M059J (cell line): ENCODE data around the gene TSPEAR. TPM values are rescaled to one million over a fixed set of nuclear protein-coding genes. Genes with fewer than 3 reads are reported as not detected.

ENCODE experiments used
- DNase-seq: peaks from one replicate; pipeline ENCODE4 v3.0.0-alpha.2; 2012; ENCODE audit warnings: low read depth
- total RNA-seq: library from RNA; depleted of rRNA; stranded (reverse); fragments of >200 nt; shearing (Covaris generic); gene quantifications from 2 replicates; pipeline ENCODE4 v1.2.3, GENCODE V29; 2014

Gene TSPEAR
- total RNA-seq, 1 experiment from 2014 or later: not detected

DNA sequence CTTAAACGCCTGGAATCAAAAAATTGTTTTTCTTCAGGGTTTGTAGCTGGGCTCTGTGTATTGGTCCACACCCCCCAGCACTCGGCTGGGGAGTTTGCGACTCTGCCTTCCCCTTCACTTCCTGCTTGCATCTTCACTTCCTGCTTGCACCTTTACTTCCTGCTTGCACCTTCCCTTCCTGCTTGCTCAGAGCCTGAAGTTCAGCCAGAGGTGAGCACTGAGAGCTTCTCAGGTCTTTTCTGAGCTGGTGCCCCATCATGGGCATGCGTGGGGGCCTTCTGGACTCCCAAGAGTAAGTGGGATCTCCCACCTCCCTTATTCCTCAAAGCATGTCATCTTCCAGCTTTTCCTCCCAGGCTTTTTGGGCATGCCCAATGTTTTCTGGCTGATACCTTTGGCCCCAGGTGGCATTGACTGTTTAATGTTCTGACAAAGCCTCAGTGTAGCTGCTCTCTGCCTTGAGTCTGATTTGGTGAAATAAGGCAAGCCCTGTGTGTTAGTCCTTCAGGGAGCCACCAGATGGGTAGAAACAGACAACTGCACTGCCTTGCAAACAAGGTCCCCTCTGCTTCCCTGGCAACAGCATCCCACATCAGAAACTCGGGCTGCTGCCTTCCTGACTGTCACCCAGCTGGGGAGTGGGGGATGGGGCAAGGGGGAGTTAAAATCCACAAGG lies 163.6 kb downstream of the TSPEAR start:
- DNase-seq: no peak

DNA sequence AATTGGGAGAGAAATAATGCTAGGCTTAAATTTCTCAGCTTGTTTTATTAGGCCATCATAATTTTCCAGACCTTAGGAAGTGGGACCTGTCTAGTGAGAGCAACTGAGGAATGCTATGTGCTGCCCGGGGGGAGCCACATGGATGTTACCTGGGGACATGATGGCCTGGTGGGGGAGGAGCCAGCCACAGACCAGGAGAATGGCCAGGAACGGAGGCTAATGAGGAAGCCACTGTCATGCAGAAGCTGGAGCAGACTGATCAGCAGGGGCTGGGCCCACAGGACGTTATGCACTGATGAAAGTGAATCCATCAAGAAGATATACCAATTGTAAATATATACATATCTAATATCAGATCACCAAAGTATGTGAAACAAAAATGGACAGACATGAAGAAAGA lies 166.8 kb downstream of the TSPEAR start:
- DNase-seq: no peak

DNA sequence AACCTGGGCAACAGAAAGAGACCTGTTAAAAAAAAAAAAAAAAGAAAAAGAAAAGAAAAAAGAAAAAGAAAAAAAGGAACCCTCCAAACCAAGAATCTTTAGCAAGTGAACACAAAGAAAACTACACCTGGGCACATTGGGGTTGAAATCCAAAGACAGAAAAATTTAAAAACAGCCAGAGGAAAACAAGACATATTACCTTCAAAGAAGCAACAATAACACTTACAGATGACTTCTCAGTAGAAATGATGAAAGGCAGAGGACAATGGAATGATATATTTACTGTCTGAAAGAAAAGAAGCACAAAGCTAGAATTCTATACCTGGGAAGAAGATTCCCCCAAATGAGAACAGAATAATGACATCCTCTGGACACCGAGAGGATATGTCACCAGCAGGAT lies 168.7 kb downstream of the TSPEAR start:
- DNase-seq: no peak

DNA sequence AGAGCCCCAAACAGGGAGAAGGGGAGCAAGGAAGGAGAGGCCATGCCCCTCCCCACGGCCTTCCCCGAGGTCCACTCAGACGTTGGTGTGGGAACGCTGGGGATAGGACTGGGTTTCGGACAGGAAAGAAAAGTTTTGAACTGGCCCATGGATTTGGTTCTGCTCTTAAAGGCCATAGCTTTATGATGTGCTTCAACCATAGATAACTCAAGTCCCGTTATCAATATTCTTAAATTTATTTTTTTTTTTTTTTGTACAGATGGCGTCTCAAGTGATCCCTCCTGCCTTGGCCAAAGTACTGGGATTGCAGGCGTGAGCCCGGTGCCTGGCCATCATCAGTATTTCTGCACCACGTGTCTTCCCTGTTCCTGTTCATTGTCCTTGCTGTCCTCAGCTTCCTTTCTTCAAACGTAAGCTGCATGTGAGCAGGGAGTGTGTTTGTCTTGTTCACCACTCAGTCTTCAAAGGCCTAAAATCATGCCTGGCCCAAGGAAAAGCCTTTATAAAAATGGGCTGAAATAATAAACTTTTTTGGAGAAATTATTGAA lies 170.6 kb downstream of the TSPEAR start:
- no peak for DNase-seq

DNA sequence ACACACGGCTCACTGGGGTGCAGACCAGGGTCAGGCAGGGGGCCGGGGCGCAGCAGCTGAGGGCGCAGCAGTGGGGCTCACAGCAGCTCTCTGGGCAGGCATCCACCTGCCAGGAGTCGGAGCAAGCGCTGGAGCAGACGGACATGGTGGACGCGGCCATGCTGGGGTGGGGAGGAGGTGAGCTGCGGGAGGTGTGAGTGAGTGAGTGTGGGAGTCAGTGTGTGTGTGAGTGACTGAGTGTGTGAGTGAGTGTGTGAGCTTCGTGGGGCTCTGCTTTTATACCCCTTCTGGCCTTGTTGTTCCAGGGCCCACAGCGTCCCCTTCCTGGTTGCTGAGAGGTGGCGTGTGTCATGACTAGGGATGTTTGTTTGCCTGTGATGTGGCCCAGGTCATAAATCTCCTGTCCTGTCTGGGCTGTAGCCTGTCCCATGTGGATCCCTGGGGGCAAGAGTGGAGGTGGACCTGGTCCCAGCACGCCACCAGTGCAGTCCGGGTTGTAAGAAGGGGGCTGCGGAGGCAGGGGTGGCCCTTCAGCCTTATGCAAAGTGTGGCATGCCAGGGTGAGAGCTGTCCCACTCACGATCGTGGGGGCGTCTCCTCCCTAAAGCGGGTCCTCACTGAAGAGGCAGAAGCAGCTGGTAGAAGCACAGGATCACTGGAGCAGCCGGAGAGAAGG lies 171.2 kb downstream of the TSPEAR start, which contains the start of gene KRTAP10-1:
Gene KRTAP10-1 (minus strand): TSS at position 205 of the 676 bp plus-strand sequence. CDS start 45 bp downstream, at position 160.
- DNase-seq: no peak

DNA sequence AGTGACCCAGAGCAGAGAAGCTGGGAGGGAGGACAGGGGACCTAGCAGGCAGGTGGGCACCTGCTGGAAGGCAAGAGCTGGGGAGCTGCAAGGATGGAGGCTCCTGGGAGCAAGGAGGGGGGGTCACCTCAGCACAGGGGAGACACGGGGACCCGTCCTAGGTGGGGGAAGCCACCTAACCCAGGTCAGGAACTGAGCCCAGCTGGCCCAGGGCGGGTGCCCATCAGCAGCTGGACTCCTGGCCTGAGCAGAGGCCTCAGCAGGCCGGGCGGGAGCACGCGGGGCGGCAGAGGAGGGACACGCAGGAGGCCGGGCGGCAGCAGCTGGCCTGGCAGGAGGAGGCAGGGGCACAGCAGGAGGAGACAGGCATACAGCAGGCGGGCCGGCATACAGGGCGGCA lies 172.3 kb downstream of the TSPEAR start:
- DNase-seq: no peak

DNA sequence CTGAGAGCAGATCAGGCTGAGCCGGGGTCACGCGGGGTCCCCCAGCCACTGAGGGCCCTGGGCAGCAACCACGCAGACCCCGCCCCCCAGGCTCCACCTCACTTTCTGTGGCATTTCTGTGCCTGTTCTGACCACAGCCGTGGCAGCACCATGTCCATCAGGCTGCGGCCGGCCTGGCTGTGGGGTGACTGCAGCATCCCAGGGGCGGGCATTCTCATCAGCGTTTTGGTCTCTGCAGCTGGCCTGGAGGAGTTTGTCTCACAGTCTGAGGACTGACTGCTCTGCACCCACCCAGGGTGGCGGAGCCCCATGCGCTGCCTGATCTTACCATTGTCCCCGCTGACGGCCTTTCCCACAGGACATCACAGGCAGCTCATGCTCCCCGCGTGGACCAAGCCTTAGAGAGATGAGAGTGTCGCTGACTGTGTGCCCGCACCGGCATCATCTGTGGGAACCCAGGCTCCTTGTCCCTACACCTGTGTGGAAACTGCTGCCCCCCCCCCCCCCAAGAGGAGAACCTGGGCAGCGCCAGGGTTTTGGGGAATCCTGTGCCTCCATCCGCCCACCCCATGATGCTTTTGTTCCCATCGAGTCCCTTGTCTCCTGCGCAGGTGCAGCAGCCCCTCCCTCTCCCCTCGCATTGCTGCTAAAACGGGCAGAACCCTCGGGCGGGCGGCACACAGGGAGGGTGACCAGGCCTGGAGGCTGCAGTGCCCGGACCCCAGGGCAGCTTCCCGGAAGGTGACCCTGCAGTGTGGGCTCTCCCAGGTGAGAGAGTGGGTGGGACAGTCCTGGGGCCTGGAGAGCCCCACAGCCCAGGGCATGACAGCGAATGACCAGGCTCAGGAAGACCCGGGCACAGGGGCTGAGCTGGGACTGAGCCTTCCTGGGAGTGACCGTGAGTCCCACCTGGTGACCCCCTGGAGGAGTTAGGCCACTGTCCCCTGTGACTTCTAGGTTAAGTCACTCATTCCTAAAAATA lies 173.2 kb downstream of the TSPEAR start:
- no peak for DNase-seq

DNA sequence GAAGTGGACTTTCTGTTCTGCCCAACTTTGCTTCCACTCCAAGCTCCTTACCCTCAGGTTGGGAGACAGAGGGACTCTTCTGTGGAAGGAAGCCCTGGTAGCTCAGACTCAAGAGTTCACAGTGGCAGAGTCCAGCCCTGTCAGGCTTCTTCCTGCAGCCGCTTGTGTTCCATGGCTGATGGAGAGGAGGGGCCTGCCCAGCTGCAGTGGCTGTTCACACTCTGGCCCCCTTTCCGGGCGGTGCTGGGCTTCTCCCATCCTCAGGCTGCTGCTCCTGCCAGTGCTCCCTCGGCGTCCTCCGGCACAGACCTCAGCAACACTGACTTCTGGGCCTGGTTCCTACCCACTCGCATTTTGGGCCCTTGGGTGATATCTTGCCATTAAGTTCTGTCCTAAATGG lies 175.4 kb downstream of the TSPEAR start:
- no peak for DNase-seq

DNA sequence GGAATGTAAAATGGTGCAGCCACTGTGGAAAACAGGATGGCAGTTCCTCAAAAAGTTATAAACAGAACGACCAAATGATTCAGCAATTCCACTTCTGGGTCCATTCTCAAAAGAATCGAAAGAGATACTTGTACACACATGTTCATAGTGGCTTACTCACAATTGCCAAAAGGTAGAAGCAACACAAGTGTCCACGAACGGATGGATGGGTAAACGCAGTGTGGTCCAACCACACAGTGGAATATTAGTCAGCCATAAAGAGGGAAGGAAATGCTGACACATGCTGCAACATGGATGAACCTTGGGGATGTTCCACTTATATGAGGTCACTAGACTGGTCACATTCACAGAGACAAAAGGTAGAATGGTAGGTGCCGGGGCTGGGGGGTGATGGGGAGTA lies 176.7 kb downstream of the TSPEAR start:
- DNase-seq: no peak

DNA sequence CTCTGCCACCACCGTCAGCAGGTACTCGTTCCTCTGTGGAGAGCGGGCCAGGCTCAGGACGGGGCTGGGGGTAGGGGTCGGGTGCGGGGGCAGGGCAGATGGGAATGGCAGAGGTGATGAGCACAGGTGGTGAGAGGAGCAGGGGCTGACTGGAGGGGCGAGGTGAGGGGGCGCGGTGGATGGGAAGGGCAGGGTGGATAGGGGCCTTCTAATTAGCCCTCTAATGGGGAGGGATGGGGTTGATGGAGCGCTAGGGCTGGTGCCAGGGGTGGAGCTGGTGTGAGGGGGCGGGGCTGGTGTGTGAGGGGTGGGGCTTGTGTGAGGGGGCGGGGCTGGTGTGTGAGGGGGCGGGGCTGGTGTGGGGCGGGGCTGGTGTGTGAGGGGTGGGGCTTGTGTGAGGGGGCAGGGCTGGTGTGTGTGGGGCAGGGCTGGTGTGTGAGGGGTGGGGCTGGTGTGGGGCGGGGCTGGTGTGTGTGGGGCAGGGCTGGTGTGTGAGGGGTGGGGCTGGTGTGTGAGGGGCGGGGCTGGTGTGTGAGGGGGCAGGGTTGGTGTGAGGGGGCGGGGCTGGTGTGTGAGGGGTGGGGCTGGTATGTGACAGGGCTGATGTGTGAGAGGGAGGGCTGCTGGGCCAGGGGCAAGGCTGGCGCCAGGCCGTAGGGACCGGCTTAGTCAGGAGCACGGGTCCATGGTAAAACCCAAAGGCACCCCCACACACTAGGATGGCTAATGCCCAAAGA lies 177.3 kb downstream of the TSPEAR start:
- DNase-seq: no peak

DNA sequence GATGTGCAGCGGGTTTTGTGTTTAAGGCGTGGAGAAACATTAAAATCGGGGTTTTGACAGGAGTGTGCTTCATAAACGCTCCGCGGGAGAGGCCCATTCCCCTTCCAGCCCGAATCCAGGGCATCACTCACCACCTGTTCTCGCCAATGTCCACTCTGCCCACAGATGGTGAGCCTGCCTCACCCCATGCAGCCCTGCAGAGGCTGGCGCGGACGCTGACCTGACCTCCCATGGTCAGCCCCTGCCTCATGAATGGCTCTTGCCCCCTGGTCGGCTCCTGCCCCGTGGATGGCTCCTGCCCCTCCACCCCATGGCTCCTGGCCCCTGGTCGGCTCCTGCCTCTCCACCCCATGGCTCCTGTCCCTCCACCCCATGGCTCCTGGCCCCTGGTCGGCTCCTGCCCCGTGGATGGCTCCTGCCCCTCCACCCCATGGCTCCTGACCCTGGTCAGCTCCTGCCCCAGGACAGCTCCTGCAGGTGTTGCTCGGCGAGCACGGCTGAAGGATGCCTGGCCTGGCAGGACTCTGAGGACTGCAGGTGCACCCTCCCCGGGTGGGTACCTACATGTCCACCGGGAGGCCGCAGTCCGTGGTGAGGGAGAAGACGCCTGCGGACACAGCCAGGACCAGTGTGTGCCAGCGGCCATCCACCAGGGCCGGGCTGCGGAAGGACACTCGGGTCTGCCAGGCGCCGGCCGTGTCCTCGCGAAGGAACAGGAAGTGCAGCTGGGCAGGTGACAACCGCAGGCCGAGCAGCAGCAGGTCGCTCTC lies 178.1 kb downstream of the TSPEAR start:
- DNase-seq: no peak

DNA sequence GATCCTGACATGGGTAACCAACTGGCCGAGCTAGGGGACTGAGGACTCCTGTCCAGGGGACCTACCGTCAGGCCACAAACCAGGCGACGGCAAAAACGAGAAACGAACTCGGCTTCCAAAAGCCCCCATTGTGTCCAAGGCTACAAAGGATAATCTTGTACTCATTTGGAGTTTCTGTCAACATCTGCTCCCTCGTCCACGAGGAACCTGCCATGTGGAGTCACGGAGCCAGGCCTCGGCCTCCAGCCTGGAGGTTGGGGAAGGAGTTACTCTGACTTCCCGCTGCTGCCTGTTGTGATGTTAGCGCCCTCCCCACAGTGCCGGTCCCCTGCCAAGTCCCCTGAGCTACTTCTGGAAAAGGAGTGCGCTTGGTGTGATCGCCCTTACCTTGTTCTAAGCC lies 178.7 kb downstream of the TSPEAR start:
- no peak for DNase-seq

DNA sequence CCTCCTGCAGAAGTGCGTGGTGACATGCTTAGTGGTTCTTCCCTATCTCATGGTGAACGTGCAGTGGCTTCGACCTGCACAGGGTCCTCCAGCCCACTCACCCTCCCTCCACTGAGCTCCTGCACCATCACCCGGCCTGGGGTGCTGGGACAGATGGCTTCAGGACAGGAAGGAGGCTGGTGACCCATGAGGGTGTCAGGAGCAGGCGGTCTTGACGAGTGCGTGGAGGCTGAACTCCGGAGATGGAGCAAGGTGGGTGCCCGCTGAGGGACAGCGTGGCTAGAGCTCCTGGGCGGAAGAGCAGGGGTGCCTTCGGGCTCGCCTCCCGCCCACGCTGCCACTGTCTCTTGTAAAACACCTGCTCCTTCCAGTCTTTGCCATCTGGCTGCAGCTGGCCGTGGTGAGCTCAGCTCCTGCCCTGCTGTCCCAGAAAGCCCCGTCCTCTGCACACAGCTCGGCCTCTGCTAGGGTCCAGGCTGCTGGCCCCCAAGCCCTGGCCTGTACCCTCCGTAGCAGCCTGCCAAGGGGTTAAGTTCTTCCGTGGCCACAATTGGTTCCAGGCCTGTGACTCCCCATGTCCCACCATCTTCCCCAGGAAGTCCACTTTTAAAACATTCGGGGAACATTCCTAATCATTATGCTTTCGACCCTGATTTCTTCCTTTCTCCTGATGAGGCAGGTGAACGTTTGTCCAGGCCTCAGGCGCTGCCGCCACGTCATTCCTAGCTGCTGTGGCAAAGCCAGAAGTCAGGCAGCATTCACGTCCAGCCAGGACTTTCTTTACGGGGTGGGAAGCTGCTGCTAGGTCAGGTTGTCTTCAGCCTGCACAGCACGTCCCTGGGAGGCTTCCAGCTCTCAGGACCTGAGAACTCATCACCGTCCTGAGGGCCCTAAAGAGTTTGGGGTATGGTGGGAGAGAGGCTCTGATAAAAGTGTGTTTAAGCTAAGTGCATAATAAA lies 179.5 kb downstream of the TSPEAR start:
- DNase-seq: no peak

DNA sequence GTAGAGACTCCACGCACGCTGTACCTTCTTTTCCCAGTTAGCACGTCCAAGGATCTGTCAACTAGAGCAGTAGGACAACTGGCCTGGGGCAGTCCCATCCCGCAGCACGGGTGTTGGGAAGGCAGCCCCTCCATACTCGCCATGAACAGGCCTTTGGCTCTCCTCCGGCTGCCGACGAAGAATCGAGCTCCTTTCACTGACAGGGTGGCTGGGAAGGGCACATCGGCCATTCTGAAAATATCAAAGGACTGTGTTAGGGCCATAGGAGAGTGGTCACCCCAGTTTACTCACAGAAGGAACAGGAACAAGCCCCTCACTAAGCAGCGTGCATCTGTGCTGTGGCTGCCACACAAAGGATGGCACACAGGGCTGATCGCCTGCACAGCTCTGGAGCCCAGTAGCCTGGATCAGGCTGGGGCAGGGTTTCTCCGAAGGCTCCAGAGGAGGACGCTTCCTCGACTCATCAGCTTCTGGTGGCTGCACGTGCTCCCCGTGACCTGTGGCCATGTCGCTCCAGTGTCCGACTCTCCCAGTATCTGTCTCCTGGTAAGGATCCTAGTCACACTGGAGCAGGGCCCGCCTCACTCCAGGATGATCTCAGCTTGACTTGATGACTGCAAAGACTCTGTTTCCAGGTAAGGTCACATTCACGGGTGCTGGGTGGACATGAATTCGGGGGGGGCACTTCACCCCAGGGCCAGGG lies 180.3 kb downstream of the TSPEAR start:
- no peak for DNase-seq

DNA sequence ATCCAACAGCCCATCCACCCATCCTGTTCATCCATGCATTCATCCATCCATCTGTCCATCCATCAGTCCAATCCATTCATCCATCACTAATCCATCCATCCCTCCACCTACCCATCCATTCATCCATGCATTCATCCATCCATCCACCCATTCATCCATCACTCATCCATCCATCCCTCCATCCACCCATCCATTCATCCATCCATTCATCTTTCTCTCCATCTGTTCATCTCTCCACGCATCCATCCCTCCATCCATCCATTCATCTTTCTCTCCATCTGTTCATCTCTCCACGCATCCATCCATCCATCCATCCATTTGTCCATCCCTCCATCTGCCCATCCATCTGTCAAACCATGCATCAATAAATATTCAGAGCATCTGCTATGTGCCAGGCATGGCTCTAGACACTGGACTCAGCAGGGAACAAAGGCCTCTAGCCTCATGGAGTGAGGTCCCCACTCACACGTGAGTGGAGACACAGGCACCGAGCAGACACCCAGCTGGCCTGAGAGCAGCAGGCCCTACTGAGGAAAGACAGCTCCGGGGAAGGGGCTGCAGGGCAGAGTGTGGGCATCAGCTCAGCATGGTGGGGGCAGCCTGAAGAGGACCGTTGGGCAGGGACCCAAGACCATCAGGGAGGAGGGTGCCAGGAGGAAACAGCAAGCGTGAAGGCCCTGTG lies 181.0 kb downstream of the TSPEAR start:
- DNase-seq: no peak

DNA sequence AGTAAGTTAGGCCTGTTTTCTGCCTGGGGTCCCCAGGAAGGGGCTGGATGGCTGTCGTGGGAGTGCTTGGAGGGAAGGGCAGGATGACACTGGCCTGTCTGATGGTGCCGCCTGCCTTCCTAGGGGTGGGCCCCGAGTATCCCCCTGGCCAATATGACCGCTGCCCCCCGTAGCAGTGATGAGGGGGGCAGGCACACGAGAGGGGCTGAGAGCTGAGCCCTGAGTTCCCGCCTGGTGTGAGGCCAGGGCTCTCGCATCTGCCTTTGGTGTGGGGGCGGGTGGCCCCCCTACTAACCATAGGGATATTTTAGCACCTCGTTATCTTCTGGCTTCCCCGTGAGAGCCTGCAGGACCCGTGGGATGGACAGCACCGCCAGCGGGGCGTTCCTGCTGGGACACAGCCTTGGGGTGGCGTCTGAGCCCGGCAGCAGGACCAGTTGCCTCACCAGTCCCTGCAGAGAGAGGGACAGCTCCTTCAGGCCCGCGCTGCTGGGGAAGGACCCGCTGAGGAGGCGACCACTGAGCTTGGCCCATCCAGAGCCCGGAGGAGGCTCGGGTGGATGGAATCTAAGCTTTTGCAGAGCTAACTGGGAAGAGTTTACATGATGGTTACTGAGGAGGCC lies 181.8 kb downstream of the TSPEAR start:
- no peak for DNase-seq

DNA sequence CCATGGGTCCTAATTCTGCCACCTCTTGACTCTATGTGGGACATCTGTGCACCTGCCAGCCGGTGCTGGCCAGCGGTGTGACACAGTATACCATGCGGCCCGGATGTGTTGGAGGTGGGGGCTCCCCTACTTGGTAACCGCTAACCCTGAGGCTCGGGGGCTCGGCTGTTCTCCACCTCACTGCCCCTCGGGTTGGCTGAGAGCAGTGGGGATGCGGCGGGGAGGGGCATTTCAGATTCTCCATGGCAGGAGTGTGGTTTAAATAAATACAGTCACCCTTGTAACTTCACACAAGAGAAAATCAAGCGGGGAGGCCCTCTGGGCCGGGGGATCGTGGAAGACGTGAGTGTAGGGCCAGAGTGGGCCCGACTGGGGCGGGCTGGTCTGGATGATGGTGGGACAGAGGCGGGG lies 182.4 kb downstream of the TSPEAR start:
- DNase-seq: no peak

DNA sequence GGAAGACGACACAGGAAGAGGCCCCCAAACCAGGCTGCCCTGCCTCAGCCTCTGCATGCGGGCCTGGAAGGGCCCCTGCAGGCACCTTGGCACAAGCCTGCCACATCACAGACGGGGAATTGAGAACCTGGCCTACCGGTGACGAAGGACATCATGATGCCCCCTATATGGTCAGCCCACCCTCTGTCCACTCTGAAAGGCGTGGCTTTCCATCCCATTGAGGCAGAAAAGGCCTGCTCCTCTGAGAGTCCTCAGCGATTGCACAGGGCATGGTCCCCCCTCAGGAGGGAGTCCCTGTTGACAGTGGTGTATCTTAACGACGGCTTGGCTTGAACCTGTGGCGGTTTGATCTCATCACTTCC lies 182.8 kb downstream of the TSPEAR start:
- no peak for DNase-seq
